ENCODE results near the gene ANAPC13.
A peak's percentile ranks its signal among the peaks of the same experiment; 100 is the strongest.

GRCh38 chr3:134485075-134485717 is 589 bp downstream of the ANAPC13 start:
- TF ChIP-seq POLR2A (IDR thresholded peaks at IDR 0.05; ENCODE audit: low read depth, low read length) (no peak), POLR2AphosphoS5 (IDR thresholded peaks at IDR 0.05; ENCODE audit: low read depth, low read length) (no peak), TAF1 (IDR thresholded peaks at IDR 0.05; ENCODE audit: borderline replicate concordance, low read depth, low read length) (0 out of 2 replicates have a peak, but pooled peaks have one; percentile 10)
